ENCODE results near the gene TTC36.

GRCh38 chr11:118569670-118570069, 42.4 kb downstream of the TTC36 start:
- TF ChIP-seq CTCF (conservative IDR thresholded peaks at IDR 0.05; ENCODE audit: low read depth, low read length) (no peak), FOS (IDR thresholded peaks at IDR 0.05; ENCODE audit: low read depth, low read length) (no peak), POLR2A (IDR thresholded peaks at IDR 0.05; ENCODE audit: low read depth, low read length) (no peak), MAFK (IDR thresholded peaks at IDR 0.05; ENCODE audit: low read depth, low read length) (no peak), ELK1 (IDR thresholded peaks at IDR 0.05; ENCODE audit: borderline replicate concordance, low read depth, low read length) (no peak), MXI1 (IDR thresholded peaks at IDR 0.05; ENCODE audit: borderline replicate concordance, low read depth, low read length) (no peak), USF2 (IDR thresholded peaks at IDR 0.05; ENCODE audit: low read depth, low read length) (no peak), CEBPB (IDR thresholded peaks at IDR 0.05; ENCODE audit: low read depth, low read length) (no peak), SMC3 (IDR thresholded peaks at IDR 0.05; ENCODE audit: low read depth, low read length) (no peak), RAD21 (IDR thresholded peaks at IDR 0.05; ENCODE audit: low read length) (no peak), NFE2L2 (IDR thresholded peaks at IDR 0.05; ENCODE audit: low read depth, low read length) (no peak), CHD1 (IDR thresholded peaks at IDR 0.05; ENCODE audit: low read depth, low read length) (no peak), RCOR1 (IDR thresholded peaks at IDR 0.05; ENCODE audit: insufficient replicate concordance, low read length) (no peak), BHLHE40 (IDR thresholded peaks at IDR 0.05; ENCODE audit: low read depth, low read length) (no peak)

All from IMR-90 (cell line).